Fibroblast of skin of back (primary cell): ENCODE results near the gene LANCL2.
A peak's percentile ranks its signal among the peaks of the same experiment; 100 is the strongest.
"Not testable (repeated sequence)": the region's sequence is repeated elsewhere in the genome, so short reads cannot be mapped to it uniquely, and the experiment has no call there.

Source experiments
- DNase-seq: peaks from one replicate; pipeline ENCODE4 v3.0.0-alpha.2; 2013

Gene LANCL2

DNA sequence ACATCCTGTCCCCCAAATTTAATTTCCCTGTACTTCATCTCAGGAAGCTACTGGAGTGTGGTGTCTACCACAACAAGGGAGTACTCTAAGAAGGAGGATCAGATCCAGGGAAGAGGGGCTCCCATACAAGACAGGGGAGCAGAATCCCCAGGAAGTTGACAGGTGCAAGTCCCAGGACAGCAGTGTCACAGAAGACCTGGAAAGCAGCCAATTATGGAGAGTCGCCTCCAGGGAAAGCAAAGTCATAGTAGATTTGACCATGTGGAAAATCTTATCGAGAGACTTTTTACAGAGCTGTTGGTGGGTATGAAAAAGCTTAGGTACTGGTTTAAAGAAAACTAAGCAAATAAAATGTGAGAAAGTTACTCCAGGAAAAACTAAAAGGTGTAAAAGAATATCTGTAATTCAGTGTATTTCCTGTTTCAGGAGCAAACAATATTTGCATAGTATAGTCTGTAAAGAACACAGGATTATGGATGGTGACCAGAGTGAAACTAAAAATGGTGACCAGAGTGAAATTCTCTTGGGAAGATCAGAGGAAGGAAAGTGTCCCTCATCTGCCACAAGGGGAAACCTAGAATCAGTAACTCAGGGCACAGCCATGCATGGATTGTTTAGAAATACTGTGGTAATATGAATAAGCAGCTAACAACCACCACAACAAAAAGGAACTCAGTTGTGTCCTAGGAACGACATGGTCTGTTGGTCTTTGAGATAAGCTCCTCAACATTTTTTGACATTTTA, 44.5 kb downstream of the LANCL2 start:
- no peak for DNase-seq

DNA sequence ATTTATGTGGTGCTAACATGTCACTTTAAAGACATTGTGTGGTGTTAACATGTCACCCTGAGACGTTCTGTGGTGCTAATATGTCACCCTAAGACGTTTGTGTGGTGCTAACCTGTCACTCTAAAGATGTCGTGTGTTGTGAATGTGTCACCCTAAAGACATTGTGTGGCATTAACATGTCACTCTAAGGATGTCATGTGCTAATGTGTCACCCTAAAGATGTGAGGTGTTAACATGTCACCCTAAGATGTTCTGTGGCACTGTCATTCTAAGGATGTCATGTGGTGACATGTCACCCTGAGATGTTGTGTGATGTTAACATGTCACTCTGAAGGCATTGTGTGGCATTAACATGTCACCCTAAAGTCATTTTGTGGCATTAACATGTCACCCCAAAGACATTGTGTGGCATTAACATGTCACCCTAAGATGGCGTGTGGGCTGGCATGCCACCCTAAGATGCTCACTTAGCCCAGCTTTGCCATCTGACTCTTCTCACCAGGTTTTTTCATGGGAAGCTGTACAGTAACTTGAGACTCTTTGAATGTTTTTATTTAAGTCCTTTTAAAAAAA, 45.6 kb downstream of the LANCL2 start:
- DNase-seq = no peak

GRCh38 chr7:55411844-55412243, 46.7 kb downstream of the LANCL2 start:
- DNase-seq = no peak

GRCh38 chr7:55413442-55413841, 48.3 kb downstream of the LANCL2 start:
- DNase-seq = no peak

GRCh38 chr7:55415173-55415778, 50.1 kb downstream of the LANCL2 start:
- peak; percentile 74 for DNase-seq

DNA sequence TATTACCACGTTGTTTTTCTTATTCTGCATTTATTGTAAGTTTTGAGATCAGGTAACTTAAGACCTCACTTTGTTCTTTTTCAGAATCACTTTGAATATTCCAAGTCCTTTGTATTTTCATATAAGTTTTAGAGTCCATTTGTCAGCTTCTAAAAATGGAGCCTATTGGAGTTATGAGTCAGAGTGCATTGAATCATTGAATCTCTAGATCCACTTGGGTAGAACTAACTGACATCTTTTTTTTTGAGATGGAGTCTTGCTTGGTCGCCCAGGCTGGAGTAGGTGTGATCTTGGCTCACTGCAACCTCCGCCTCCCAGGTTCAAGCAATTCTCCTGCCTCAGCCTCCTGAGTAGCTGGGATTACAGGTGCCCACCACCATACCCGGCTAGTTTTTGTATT, 52.3 kb downstream of the LANCL2 start:
- DNase-seq = not testable (repeated sequence)

GRCh38 chr7:55420530-55420929, 55.4 kb downstream of the LANCL2 start:
- DNase-seq = no peak

DNA sequence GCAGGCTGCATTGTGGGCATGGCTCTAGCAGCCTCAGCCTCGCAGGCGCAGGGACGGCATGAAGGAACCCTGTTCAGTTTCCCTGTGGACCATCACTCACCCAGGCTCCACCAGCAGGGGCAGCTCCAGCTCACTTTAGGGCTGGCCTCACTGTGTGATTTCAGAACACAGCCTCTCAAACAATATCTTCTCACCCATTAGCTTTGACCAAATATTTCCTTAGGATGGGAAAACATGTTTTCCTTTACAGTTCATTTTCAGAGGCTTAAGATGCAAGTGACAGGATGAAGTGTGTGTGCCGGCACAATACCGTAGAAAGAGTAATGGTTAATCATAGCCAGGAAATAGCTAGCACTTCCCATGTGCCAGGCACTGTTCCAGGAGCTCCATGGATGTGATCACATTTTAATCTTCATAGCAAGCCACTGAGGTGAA, 58.2 kb downstream of the LANCL2 start:
- peak; percentile 32 for DNase-seq

DNA sequence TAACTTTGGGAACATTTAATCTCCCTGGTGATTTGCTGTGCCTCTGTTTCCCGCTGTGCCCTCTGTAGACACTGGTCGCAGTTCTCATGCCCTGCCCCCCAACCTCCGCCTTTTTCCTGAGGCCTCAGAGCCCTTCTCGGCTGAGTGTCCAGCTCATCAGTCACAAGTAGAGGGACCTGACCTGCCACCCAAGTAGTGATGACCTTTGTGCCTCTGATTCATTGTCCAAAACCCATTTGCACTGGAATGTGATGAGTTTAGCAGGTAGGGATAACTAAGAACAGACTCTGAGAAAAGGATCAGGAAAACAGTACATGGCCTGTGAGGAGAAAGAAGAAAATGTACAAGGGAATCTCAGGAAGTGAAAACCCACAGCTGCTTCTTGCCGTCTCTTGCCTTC, 58.8 kb downstream of the LANCL2 start:
- DNase-seq = no peak

DNA sequence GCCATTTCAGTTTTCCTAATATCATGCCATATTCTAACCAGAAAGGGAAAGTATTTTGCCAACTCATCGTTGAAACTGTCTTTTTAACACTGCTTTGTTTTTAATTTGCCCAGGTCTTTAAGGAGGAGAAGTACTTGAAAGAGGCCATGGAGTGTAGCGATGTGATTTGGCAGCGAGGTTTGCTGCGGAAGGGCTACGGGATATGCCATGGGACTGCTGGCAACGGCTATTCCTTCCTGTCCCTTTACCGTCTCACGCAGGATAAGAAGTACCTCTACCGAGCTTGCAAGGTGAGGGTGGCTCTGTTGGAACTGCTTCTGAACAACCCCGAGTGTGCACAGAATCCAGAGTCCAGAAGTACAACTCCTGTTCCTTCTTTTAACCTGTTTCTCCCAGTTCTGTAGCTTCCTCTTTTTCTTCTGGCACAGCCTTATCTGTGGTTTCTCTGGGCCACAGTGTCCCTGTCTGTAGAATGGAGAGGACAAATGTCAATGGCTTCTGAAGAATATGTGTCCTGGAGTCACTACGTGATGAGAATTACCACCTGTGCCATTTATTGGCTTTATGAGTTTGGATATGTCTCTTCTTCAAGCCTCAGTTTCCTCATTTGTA, 60.1 kb downstream of the LANCL2 start:
- DNase-seq = no peak

- DNase-seq = no peak
Observed at GRCh38 chr7:55426676-55427075, 61.5 kb downstream of the LANCL2 start.

DNA sequence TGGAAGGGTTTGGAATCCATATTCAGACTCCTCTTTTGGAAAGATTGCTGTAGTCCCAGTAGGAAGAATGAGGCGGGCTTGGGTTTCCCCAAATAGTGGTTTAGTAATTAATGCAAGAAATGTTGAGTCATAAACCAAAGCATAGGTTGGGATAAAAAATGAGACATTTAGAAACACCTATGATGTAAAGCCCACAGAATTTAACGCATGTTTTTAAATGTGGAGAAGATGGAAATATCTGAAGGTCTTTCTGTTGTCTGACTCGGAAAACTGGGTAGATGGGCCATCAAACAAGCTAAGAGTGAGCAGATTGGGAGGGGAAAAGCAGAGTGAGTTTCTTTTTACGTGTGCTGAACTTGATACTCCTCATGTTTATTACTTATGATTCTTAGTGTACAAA, 62.2 kb downstream of the LANCL2 start:
- no peak for DNase-seq

DNA sequence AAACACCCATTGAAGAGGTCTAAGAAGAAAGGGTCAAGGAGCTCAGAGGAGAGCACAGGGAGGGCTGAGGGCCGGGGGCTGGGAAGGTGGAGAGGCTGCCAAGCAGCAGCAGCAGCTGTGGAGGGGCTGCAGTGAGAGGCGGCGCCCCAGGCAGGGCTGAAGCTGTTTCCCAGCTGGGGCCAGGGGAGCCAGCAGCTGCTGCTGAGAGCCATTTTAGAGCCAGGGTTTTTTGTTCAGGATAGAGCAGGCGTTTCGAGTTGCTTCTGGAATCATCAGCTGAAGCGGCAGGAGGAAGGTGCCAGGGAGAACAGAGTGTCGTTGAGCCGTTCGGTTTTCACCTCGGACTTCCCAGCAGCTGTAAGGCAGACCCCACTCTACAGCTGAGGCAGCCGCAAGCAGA, 62.7 kb downstream of the LANCL2 start:
- DNase-seq = no peak

DNA sequence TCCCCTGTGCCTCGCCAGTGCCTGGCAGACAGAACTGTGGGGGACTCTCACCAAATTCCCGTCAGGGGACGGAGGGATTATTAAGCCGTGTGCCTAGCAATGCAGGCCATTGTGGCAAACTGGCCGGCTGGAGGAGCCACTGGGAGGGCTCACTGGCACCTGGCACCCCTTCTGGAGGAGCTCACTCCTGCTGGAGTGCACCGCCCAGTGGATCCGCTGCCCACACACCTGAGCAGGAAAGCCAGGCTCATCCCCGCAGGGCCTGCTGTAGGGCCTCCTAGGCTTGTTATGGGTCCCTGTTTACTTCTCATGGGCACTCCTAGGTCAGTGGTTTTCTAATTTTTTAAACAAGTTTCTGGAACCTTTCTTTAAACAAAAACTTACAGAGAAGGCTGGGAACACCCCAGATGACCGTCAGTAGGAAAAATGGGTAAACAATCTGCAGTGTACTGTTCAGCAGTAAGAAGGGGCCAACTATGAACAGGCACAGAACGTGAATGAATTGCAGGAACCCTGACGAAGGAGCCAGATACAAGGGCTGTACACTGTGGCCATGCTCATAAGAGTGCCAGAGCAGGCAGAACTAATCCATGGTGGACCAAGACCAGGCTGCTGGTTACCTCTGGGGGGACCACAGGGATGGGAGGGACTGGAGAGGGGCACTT, 64.8 kb downstream of the LANCL2 start:
- DNase-seq = no peak

DNA sequence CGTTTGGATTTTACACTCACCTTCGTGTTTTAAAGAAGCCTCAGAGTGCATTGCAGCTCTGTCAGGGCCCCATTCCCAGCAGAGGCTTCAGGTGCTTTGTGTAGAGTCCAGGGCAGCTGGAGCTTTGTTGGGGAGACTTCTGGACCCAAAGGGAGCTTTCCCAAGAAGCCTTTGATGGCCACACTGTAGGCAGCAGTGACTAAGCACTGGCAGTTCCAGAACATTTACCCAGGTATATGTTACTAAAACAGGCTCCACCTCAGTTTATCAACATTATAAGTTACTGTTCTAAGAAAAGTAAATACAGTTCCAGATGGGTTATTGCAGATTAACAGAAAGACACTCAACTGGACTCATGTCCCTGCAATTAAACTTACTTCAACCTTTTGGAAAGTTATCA, 66.8 kb downstream of the LANCL2 start:
- DNase-seq = no peak

GRCh38 chr7:55432506-55432905, 67.4 kb downstream of the LANCL2 start:
- DNase-seq = no peak

- peak; percentile 54 for DNase-seq
Observed at GRCh38 chr7:55432939-55433784, 68.0 kb downstream of the LANCL2 start.

- DNase-seq = no peak
Observed at GRCh38 chr7:55435466-55435865, 70.3 kb downstream of the LANCL2 start.

DNA sequence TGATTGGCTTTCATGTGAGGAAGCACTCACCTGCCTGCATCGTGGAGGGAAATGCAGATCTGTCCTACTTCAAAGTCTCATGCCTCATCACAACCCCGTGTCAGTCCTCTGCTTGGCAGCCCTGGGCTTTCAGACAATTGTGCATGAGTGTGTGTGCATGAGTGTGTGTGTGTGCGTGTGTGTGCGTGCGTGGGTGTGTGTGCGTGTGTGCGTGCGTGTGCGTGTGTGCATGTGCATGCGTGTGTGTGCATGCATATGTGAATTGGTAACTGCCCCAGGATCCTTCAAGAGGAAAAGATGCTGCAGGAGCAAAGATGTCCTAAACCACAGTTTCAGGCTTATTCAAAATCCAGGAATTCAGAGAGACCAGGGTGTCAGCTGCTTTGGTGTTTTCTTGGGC, 71.3 kb downstream of the LANCL2 start:
- no peak for DNase-seq

DNA sequence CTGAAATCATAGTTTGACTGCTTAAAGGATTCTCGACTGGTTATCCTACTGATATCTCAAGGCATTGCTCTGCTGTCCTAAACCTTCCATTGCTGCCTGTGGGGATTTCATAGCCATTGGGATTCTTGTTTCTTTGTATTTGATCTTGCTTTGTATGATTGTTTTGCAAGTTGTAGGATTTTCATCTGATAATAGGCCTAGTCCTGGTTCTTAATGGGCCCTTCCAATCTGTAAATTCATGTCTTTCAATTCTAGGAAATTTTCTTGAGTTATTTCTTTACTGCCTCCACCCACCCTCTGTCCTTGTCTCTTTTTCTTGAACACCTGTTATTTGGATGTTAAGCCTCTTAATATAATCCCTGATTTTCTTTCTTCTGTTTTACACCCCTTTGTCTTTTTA, 72.2 kb downstream of the LANCL2 start:
- DNase-seq = no peak

DNA sequence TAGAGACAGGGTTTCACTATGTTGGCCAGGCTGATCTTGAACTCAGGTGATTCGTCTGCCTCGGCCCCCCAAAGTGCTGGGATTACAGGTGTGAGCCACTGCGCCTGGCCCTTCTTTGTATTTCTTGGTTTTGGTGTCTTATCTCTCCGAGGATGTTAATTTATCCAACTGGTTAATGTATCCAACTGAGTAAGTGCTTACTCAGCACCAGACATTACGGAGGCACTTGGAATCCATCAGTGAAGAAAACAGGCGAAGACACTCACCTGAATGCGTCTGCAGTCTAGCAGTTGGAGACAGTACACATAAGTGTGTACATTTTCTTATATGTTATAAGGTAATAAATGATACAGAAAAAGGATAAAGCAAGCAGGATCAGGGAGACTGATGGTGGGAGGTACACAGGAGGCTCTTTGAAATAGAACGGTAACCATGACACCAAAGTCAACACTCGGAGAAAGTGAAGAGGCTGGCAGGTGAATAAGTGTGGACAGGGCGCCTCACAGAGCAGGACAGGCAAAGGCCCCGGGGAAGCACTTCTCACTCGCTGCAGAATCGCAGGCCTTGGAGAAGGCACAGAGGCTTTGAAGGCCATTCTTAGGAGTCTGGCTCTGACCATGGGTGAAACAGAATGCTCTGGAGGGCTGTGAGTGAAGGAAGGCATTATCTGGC, 73.1 kb downstream of the LANCL2 start:
- DNase-seq = no peak
